Mesenchymal stem cell (in vitro differentiated cells and primary cell): Measurements from ENCODE around the gene HSPB9.

ENCODE experiments used
- DNase-seq: peaks from one replicate; pipeline ENCODE4 v3.0.0-alpha.2; 2013
- H2AFZ ChIP-seq: one replicate; pipeline ENCODE4 v1.6.1; 2013; ENCODE audit warnings: low read depth, mild to moderate bottlenecking, control low read depth, inconsistent platforms, low read length, moderate library complexity
- H2AK5ac ChIP-seq: 2 replicates; pipeline ENCODE4 v1.6.1; 2013; ENCODE audit warnings: low read length, moderate library complexity, mild to moderate bottlenecking, inconsistent platforms; ENCODE audit not compliant: severe bottlenecking
- H2BK120ac ChIP-seq: one replicate; pipeline ENCODE4 v1.6.1; 2013; ENCODE audit warnings: low read depth, mild to moderate bottlenecking, inconsistent platforms, low read length, moderate library complexity
- H2BK12ac ChIP-seq, 2 experiments: one replicate each; pipeline ENCODE4 v1.6.1; 2013; ENCODE audit warnings: inconsistent platforms in 2 of 2, low read length in 2 of 2, mild to moderate bottlenecking in 2 of 2, moderate library complexity in 2 of 2, control low read depth in 1 of 2
- H2BK15ac ChIP-seq: one replicate; pipeline ENCODE4 v1.6.1; 2013; ENCODE audit warnings: mild to moderate bottlenecking, low read depth, inconsistent platforms; ENCODE audit not compliant: poor library complexity, severe bottlenecking
- H2BK5ac ChIP-seq: 2 replicates; pipeline ENCODE4 v1.6.1; 2013; ENCODE audit warnings: low read depth, mild to moderate bottlenecking, low read length, control low read depth, inconsistent platforms; ENCODE audit not compliant: poor library complexity, severe bottlenecking
- H3K14ac ChIP-seq, 2 experiments: one replicate each; pipeline ENCODE4 v1.6.1; 2013; ENCODE audit warnings: inconsistent platforms in 2 of 2, low read length in 2 of 2, control low read depth in 1 of 2, mild to moderate bottlenecking in 1 of 2, moderate library complexity in 1 of 2
- H3K18ac ChIP-seq, 2 experiments: one replicate each; pipeline ENCODE4 v1.6.1; 2013; ENCODE audit warnings: inconsistent platforms in 2 of 2, low read length in 2 of 2, control low read depth in 1 of 2, low read depth in 1 of 2, mild to moderate bottlenecking in 1 of 2
- H3K23ac ChIP-seq, 2 experiments: one replicate each; pipeline ENCODE4 v1.6.1; 2013; ENCODE audit warnings: inconsistent platforms in 2 of 2, low read length in 2 of 2, mild to moderate bottlenecking in 2 of 2, moderate library complexity in 2 of 2, control low read depth in 1 of 2
- H3K27ac ChIP-seq: 2 replicates; pipeline ENCODE4 v1.5.1; 2013; ENCODE audit warnings: mild to moderate bottlenecking, moderate library complexity, low read length, control low read depth, inconsistent platforms; ENCODE audit not compliant: poor library complexity, severe bottlenecking
- H3K27me3 ChIP-seq, 2 experiments: 2 replicates each; pipeline versions ENCODE4 v1.6.1 to v1.7.0; 2013; ENCODE audit warnings: low read length in 2 of 2, mild to moderate bottlenecking in 2 of 2, moderate library complexity in 2 of 2, control low read depth in 1 of 2, inconsistent platforms in 1 of 2; ENCODE audit not compliant: control insufficient read depth in 1 of 2, insufficient read depth in 1 of 2
- H3K36me3 ChIP-seq, 2 experiments: 2 replicates each; pipeline versions ENCODE4 v1.6.1 to v1.7.0; 2013; ENCODE audit warnings: low read length in 2 of 2, control low read depth in 1 of 2, inconsistent platforms in 1 of 2, low read depth in 1 of 2, mild to moderate bottlenecking in 1 of 2; ENCODE audit not compliant: insufficient read depth in 2 of 2, control insufficient read depth in 1 of 2
- H3K4ac ChIP-seq, 2 experiments: one replicate each; pipeline ENCODE4 v1.6.1; 2013; ENCODE audit warnings: inconsistent platforms in 2 of 2, low read length in 2 of 2, mild to moderate bottlenecking in 2 of 2, moderate library complexity in 2 of 2, control low read depth in 1 of 2, low read depth in 1 of 2
- H3K4me1 ChIP-seq: 2 replicates; pipeline ENCODE4 v1.6.1; 2013; ENCODE audit warnings: low read depth, low read length, control low read depth; ENCODE audit not compliant: control insufficient read depth, insufficient read depth
- H3K4me2 ChIP-seq: 2 replicates; pipeline ENCODE4 v1.6.1; 2013; ENCODE audit warnings: low read length, mild to moderate bottlenecking, inconsistent platforms; ENCODE audit not compliant: poor library complexity, severe bottlenecking
- H3K4me3 ChIP-seq, 2 experiments: 2 replicates each; pipeline versions ENCODE4 v1.5.1 to v1.7.0; 2013; ENCODE audit warnings: low read length in 2 of 2, mild to moderate bottlenecking in 2 of 2, control low read depth in 1 of 2, low read depth in 1 of 2; ENCODE audit not compliant: insufficient read depth in 1 of 2
- H3K79me1 ChIP-seq: replicated peaks from 2 replicates; pipeline ENCODE4 v1.6.1; 2013; ENCODE audit warnings: mild to moderate bottlenecking, control low read depth, low read length, inconsistent platforms; ENCODE audit not compliant: poor library complexity, severe bottlenecking
- H3K9ac ChIP-seq: 2 replicates; pipeline ENCODE4 v1.7.0; 2013; ENCODE audit warnings: mild to moderate bottlenecking, low read length, moderate library complexity
- H3K9me3 ChIP-seq: 2 replicates; pipeline ENCODE4 v1.7.0; 2013; ENCODE audit warnings: mild to moderate bottlenecking, low read length; ENCODE audit not compliant: control insufficient read depth
- H4K8ac ChIP-seq: one replicate; pipeline ENCODE4 v1.6.1; 2013; ENCODE audit warnings: inconsistent platforms, mild to moderate bottlenecking, low read length, moderate library complexity
- H4K91ac ChIP-seq: one replicate; pipeline ENCODE4 v1.6.1; 2013; ENCODE audit warnings: mild to moderate bottlenecking, low read length, inconsistent platforms
- WGBS: methylation state at CpG from one replicate; pipeline ENCODE4 v1.1.7; 2013; ENCODE audit warnings: mixed read lengths; 5-methylcytosine and 5-hydroxymethylcytosine counted together

HSPB9 gene

DNA sequence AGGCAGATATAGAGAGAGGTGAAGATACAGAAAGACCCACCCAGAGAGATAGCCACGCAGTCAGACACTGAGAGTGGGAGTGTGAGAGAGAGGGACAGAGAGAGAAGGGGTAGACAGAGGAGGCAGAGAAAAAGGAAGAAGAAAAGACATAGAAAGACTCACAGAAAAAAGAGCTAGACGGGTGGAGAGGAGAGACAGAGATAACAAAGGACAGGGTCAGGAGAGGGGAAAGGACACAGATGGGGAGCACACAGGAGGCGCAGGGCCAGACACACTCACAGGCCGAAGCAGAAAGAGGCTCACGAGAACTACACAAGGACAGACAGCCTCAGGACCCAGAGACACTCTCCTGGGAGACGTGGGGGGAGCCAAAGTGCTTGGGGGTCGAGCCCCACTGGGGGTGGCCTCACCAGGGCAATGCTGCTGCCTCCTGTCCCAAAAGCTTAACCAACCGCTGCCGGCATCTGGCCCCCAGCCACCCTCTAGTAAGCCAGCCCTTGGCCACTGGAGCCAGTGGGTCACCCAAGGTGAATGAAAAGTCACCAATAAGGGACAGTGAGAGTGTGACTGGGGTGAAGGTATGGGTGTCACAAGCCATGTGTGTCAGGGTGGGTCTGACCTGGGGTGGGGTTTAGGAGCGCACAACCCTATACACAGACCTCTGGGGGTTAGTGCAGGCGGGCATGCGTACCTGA is 28.1 kb upstream of the HSPB9 start:
- Histone ChIP-seq H3K4me1 (peaks cover 6% of the 10 kb centered on the region), H3K4ac (no peak overlapping the region), H2BK5ac (no peak overlapping the region), H2BK15ac (no peak overlapping the region), H3K36me3 (no peaks in the 10 kb centered on the region), H3K27me3 (peaks cover 54 to 68% of the 10 kb centered on the region in 2 experiments), H3K23ac (no peak overlapping the region), H2BK12ac (no peak overlapping the region), H3K4me2 (no peak overlapping the region), H2AK5ac (no peak overlapping the region), H3K9me3 (no peaks in the 10 kb centered on the region), H4K91ac (no peak overlapping the region), H3K14ac (no peak overlapping the region), H4K8ac (no peak overlapping the region), H3K27ac (no peak overlapping the region), H3K9ac (no peak overlapping the region), H2AFZ (no peak overlapping the region), H3K18ac (no peak overlapping the region), H3K79me1 (no peaks in the 10 kb centered on the region), H2BK120ac (no peak overlapping the region), H3K4me3 (no peak overlapping the region)
- no peak for DNase-seq
- 84% methylated on average over 12 of the region's 12 CpGs for WGBS

DNA sequence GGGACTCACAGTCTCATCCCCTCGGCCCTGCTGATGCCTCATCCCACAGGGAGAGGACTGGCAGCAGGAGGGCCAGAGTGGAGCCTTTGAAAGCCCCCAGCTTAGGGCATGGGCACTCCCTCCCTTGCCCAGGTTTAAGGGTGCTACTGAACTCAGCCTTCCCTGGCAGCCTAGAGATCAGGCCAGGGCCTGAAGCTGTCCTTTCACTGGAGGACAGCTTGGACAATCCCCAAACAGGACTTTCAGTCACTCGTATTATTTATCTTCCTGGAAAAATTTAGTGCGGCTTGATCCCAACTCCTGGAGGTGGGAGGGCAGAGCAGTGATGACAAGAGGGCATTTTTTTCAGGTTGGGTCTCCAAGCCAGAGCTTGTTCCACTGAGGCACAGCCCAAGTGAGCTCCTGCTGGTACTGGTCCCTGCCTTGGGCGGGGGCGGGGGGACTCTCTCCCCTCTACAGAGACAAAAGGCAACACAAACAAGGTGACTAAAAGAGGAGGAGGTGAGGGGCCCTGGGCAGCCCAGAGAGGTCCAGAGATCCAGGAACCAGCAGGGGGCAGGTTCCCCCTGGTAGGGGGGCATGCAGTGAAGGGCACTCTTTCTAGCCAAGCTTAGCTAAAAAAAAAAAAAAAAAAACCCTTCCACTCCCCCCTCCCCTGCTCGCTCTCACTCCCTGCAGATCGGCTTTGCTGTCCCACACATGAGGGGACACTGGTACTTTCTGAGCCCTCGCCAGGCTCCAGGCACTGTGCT is 26.1 kb upstream of the HSPB9 start:
- H3K18ac ChIP-seq = no peak overlapping the region
- no peak overlapping the region for H3K4me3 ChIP-seq
- H3K4me2 ChIP-seq = no peak overlapping the region
- no peak overlapping the region for H4K8ac ChIP-seq
- no peaks in the 10 kb centered on the region for H3K79me1 ChIP-seq
- no peak overlapping the region for H2BK12ac ChIP-seq
- 60% methylated on average over 6 of the region's 8 CpGs for WGBS
- H3K23ac ChIP-seq = no peak overlapping the region
- no peaks in the 10 kb centered on the region for H3K9me3 ChIP-seq
- H2BK5ac ChIP-seq = no peak overlapping the region
- peak overlapping the region in 1 of 2 experiments; percentile 18 for H3K14ac ChIP-seq
- H3K27me3 ChIP-seq = peaks cover 42 to 55% of the 10 kb centered on the region in 2 experiments
- no peak overlapping the region for H3K4ac ChIP-seq
- no peak overlapping the region for H2BK120ac ChIP-seq
- peaks cover 8% of the 10 kb centered on the region for H3K4me1 ChIP-seq
- no peak overlapping the region for H2BK15ac ChIP-seq
- H2AFZ ChIP-seq = no peak overlapping the region
- no peak overlapping the region for H3K27ac ChIP-seq
- H3K9ac ChIP-seq = no peak overlapping the region
- DNase-seq = no peak
- no peak overlapping the region for H4K91ac ChIP-seq
- no peak overlapping the region for H2AK5ac ChIP-seq
- no peaks in the 10 kb centered on the region for H3K36me3 ChIP-seq

DNA sequence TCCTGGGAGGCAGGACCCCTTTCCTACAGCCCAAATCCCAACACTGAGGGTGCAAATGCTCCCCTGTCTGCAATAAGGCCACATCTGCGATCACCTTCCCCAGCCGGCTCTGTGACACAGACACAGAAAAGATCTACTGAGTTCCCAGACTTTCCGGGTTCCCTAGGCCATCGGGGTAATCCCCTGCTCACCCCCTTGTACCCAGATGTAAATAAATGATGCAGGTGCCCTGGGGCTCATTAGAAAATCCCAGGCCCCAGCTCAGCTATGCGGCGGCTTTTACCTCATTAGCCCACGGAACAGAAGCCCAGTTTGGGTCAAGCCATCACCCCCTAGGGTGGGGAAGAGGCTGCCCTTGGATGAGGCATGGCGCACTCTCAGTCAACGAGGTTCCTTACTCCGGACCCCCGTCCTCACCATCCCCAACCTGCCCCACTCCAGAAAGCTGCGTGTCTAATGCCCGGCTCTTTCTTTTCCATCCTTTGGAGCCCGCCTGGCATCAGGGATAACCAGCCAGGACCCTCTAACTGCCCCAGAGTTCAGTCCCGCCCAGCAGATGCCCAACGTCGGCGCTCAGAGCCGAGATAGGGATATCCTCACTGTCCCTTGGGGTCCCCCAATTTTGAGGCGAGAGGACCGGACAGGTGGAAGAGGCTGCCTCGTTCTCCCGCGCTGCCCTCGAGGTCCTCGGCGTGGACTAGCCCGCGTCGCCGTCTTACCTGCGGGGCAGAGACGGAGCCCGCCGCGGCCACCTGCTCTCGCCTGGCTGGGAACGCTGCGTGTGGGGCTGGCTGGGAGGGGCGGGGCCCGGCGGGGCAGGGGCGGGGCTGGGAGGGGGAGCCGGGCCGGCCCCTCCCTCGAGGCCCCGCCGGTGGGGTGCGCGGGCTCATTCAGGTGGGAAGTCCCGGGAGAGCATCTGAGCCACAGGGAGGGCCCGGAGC is 24.6 kb upstream of the HSPB9 start, which contains the start of gene ZNF385C:
TSS of gene ZNF385C (minus strand) at position 783 of the 941 bp plus-strand sequence. CDS start 35,417 bp downstream, outside the sequence.
- Histone ChIP-seq H3K27ac (no peak within 1 kb of the TSS), H3K23ac (no peak within 1 kb of the TSS), H3K27me3 (peaks cover 44 to 45% of the 10 kb centered on the region in 2 experiments), H2BK12ac (no peak within 1 kb of the TSS), H3K4me1 (peaks cover 11% of the 10 kb centered on the region), H2BK120ac (no peak within 1 kb of the TSS), H3K79me1 (no peaks in the 10 kb centered on the region), H3K14ac (peak within 1 kb of the TSS in 1 of 2 experiments; percentile 11), H3K36me3 (peaks cover under 1 to 4% of the 10 kb centered on the region in 2 experiments), H2AK5ac (no peak within 1 kb of the TSS), H3K4ac (no peak within 1 kb of the TSS), H4K91ac (no peak within 1 kb of the TSS), H2BK5ac (no peak within 1 kb of the TSS), H2AFZ (no peak within 1 kb of the TSS), H3K18ac (no peak within 1 kb of the TSS), H2BK15ac (peak within 1 kb of the TSS; percentile 32), H3K4me2 (peak within 1 kb of the TSS; percentile 70), H3K9ac (no peak within 1 kb of the TSS), H3K9me3 (no peaks in the 10 kb centered on the region), H4K8ac (no peak within 1 kb of the TSS), H3K4me3 (no peak within 1 kb of the TSS)
- WGBS = 21% methylated on average over 41 of the region's 52 CpGs
- no peak for DNase-seq
